GM18517 (cell line): ENCODE measurements around the gene NRXN3.

Source experiments
- ATAC-seq: cut with Tn5 transposase; IDR thresholded peaks from one replicate; pipeline ENCODE4 v1.9.1; 2021; ENCODE audit warnings: mild to moderate bottlenecking, moderate library complexity; ENCODE audit not compliant: unreplicated experiment

NRXN3 gene

DNA sequence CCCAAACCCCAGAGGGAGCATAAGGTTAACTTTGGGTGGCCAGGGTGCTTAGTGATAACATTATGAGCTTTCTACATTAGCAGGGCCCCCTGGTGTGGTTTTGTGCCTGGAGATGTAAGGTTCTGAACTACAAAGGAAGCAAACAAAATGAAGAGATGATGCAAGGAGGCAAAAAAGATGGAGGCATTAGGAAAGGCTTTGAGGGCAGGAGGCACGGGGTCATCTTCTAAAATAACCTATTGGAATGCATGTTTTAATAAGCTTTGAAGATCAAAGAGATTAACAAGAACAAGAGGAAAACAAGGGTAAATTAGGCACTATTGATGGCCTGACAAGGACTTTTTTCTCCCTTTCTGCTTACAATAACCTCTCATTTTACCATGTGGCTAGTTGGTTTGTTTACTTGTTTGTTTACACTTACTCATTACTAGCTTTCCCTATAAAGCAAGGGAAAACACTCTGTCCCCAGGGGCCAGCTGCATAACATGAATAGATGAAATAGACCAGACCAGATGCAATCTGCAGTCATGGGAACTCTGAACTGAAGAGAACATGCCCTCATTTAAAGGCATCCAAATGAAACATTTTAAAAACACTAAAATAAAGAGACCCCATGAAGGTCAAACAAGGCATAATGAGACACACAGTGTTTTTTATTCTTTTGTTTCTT is 1650.8 kb downstream of the NRXN3 start:
- ATAC-seq = no peak

DNA sequence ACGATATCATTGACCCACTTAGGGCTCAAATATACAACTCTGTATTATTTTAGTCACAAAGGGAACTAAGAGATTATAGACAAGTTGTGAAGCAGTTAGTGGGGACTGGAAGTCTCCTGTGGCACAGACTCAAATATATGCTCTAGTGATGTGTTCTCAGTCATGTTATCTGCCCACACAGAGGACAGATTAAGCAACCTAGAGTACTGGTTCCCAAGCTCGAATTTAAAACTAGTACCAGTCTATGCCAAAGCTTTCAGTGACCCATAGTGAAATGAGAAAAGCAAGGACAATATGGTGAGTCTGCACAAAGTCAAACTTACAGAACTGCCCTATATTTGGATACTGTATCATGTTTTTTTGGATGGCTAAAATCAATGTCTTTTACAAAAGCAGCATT is 1651.9 kb downstream of the NRXN3 start:
- no peak for ATAC-seq

DNA sequence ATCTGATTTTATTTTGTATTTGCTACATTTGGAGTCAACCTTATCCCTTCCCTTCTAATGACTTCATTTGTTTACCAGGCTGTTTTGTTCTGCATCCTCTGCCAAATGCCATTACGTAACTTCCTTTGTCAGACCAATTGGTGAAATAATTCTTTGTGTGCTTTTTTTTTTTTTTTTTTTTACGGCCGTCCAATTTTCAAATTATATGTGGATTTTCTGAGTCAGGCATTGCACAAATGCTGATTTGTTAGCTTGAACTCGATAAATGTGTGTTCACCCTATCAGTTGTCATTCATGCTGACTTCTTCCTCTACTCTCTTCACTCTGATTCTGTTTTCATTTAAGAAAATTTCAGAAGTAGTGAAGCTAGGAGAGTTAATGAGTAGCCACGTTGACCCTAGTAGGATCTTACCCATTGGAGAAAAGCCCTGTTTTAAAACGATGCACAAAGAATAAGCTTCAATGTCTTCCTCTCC is 1654.9 kb downstream of the NRXN3 start:
- no peak for ATAC-seq

DNA sequence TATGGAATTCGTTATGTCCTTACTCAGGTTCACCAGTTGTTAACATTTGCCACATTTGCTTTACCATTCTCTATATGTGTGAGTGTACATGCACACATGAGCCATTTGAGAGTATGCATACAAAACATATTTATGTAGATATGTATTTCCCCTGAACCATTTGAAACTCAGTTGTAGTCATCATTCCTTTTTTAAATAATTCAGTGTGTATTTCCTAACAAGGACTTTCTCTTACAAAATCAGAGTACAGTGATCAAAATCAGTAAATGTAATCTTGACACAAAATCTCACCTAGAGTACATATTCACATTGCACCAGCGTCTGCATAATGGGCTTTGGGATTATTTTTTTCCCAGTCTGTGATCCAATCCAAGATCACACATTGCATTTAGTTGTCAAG is 1656.2 kb downstream of the NRXN3 start:
- no peak for ATAC-seq

DNA sequence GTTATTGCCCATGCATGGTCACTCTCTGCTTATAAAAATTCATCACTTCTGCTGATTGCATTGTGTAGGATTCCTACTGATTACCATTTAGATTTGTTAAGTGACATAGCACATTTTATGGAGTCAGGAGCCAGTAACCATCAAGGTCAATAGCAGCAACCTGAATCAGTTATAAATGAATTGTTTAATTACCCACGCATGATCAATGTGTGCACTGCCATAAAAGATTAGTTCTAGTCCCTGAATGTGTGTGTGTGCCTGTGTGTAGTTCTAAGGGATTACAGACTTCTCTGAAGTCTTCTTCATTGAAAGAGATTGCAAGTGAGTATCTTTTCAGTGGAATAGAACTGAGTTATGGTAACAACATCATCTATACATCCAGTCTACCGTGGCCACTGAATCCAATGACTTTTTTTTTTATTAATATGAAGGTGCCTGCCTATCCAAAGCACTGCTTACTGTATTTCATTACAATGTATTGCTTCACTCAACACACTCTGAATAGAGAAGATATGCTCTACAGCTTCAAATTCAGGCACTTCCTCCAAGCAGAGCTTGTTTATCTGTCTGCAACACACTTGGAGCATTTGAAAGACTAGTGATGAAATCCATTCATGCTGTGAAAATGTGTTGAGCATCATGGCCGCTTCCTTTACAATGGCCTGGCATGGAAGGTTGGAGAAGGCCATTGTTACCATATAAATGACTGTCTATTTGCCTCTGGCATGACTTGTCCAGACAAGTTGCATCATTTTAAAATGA is 1659.4 kb downstream of the NRXN3 start:
- no peak for ATAC-seq

DNA sequence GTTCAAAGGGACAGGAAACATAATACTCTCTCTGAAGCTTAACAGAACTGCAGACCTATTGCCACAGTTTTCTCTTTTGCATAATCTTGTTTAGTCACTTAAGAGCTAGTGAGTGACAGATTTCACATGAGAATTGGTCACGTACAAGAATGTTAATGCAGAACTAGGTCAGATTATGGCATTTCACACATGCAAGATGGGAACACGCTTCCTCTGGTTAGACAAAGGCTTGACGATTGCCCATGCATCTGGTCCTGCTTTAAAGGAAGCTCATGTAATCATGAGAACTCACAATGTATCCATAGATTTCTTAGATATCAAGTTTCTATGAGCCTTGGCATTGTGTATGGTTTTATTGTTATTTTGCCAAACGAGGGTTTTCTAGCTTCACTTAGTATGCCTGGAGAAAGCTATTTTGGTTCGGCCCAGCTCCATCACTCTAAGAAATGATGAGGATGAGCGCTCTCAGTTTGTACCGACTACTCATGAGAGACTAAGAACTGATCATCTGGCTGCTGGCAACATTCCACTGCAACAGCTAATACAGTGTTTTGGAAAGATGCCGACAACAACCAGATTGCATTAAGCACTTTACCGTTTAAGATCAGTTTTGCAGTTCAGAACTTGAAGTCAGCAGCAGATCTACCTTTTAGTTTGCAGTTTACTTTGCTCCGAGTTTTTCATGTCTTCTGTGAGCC is 1661.2 kb downstream of the NRXN3 start:
- ATAC-seq = no peak

DNA sequence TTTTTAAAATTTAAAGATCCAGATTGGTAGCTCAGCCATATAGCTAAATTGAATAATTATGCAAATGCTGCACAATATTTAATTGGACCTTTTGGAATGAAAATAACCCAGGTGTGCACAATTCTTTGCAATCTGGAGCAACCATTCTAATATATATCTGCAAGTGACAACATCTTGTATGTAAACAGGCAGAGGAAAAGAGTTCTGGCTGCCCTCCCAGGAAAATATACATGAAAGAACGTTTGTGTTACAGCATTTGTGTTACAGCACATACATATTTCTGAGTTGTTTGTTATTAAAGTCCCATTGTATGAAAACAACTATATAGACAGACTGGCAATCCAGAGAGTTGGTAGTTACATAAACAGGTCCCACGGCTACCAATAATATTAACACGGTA is 1663.6 kb downstream of the NRXN3 start:
- ATAC-seq = no peak

DNA sequence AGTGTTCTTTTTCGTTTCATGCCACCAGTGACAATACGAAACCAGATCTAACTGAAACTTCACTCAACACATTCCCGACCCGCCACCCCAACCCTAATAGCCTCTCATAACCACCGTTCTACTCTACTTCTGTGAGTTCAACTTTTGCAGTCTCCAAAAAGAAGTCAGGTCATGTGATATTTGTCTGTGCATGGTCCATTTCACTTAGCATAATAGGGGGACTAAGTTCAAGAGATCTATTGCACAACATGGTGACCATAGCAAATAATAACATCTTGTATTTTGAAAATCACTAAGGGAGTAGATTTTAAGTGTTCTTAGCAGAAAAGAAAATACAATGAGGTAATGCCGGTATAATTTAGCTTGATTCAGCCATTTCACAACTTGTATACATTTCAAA is 1664.7 kb downstream of the NRXN3 start:
- ATAC-seq = no peak

DNA sequence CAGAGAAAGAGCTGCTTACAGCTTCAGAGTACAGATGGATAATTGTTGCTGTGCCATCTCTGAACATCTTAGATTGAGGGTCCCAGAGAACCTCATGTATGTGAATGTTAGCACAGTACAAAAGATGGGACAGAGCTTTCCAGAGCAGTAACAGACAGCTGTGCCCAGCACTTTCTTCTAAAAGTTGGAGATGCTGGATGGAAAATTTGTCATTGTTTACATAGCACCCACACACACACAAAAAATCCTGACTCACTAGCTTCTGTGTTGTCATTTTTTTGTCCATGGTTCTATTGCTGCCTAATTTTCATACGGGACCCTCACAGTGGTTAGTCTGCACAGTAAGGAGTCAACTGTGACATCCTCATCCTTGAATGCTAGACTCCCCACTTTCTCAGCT is 1666.4 kb downstream of the NRXN3 start:
- ATAC-seq = no peak

DNA sequence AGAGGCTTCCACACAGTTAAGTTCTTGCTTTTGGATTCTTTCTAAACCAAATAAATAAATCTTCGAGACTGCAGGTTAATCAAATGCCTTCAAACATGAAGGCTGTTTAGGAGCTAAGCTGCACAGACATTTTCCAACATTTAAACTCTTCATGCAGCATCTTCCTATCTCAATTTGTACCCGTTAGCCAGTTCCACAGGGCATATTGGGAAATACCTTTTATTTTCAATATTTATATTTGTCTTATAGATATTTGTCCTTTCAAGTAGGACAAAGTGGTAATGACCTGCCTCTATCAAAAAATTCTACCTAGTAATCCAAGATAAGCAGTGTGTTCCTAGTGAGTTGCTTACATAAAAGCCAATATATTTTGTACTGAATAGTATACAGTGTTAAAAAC is 1667.5 kb downstream of the NRXN3 start:
- no peak for ATAC-seq

DNA sequence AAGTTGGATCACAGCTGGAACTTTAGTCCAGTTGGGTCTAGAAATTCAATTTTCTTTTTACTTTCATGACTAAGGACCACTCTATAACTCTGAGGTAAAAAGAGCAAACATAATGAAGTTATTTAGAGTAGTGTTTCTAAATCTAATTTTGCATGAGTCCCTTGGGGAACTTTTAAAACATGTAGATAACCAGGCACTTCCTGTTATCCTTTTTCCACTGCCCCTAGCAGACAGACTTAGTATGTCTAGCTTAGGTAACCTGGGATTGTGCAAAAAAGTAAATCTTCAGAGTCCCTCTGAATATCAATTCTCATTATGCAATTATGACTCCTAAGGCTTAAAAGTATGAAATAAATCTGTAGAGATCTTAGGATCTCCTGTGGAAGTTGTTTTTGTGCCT is 1669.9 kb downstream of the NRXN3 start:
- ATAC-seq = no peak

DNA sequence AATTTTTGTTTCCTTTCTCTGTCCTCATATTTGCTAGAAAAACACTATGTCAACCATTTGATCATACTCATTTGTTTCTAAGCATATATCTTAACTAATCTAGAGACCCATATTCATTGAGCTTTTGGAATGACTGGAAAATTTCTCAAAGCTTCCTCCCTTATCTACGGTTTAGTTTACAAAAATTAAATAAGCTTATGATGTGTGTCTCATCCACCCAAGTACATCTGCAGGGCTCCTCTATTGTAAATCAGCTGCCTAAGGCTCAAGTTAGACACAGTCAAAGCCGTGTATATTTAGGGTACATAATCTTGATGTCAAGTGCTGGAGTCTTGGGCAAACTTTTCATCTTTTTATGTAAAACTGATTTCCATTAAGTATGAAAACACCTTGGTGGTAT is 1670.7 kb downstream of the NRXN3 start:
- ATAC-seq = no peak

DNA sequence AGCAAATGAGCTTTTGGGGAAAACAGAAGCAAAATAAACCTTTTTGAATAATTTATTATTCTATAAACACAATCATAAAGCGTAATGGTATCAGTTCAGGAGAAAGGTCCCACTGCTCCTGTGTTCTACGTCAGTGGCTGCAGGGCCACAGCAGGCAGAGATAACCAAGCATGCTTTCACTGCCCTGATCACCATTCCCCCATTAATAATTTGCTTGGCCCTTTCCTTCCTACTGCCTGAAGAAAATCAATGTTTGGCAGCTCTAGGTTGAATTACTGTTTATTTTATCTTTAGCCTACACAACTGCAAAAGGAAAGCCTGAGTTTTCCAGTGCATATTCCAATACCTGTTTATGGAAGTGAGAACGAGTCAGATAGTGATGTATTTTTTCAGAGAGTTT is 1671.3 kb downstream of the NRXN3 start:
- ATAC-seq = no peak

DNA sequence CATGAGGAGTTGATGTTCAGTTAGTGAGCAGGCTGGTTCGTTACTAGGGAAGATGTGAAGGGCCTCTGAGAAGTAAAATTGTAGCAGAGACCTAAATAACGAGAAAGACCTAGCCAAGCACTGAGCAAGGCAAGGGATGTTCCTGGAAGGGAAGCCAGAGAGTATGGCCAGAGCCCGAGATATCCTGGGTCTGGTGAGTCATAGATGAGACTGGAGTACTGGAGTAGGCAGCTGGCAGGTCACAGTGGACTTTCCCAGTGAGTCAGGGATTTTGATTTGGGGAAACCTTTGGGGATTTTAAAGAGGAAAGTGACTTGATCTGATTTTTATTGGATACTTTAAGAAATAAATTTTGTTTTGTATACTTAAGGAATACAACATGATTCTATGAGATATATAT is 1672.1 kb downstream of the NRXN3 start:
- no peak for ATAC-seq

DNA sequence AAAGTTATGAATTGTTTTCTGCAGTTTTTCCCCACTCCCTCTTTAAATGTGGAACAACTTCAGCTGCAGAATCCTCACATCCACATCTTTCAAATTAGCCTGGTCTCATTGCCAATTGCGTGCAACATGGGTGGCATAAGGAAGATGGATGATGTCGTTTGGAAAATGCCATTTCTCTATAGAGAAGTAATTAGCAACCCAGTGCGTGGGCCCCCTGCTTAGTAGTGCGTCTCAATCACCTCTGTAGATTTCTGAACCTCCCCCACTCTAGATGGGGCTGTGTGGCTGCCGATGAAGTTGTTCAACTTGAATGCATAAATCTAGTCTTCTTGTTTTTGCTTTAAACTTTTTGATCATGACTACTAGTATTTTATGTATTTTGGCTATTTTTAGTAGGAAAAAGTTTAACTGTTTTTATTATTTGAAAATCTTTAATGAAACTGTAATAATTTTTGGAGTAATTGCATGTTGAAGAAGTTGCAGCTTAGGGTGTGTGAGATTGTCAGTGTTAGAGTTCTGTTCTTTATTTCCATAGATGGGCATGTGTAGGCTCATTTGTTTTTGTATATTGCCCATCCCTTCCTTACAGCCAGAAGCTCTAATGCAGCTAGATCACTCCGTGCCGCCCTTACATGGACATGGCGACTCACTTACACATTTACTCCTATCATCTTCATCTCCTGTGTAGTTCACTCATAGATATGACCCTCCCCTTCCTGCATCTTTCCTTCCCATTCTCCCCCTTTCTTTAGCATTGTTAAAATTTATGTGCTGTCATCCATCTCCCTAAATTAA is 1683.0 kb downstream of the NRXN3 start:
- no peak for ATAC-seq

DNA sequence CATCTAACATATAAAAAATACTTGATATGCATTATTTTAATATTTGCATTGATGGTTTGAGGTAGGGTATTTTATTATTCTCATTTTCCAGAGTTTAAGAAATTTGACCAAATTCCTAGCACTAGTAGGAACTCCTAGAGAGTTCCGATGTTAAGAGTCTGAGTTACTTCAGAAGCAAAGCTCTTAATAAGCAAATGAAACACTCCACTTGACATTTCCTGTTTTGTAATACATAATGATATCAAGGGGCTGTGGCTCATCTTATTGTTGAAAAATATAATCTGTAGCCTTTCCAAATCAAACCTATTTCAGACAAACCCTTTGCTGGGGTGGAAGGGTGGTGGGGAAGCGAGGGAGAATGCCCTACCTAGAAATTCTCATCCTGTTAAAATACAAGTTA is 1685.6 kb downstream of the NRXN3 start:
- ATAC-seq = no peak

DNA sequence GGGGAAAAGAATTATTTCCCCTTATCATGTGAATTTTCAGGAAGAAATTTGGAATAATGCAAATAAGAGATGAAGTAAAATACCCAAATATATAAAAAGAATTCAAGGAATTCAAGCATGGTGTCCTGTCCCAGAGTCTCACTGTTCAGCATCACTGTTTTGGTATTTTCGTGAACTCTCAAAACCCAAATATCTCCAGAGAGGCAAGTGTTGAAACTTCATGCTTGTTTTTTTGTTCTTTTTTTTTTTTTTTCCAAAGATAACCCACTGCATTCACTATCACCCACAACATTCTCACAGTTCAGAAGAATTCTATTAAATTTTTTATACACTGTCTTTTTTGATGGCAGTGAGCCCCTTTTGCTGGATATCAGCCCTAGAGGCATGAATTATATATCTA is 1686.2 kb downstream of the NRXN3 start:
- ATAC-seq = no peak

DNA sequence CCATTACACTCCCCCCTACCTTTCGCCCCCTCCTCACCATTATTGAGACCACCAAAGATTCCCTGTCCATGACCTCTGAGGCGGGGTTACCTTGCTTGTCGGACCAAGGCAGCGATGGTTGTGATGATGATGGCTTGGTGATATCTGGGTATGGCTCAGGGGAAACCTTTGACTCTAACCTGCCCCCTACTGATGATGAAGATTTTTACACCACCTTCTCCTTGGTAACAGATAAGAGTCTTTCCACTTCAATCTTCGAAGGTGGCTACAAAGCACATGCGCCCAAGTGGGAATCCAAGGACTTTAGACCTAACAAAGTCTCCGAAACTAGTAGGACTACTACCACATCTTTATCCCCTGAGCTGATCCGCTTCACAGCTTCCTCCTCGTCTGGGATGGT is 1690.9 kb downstream of the NRXN3 start:
- ATAC-seq = no peak

DNA sequence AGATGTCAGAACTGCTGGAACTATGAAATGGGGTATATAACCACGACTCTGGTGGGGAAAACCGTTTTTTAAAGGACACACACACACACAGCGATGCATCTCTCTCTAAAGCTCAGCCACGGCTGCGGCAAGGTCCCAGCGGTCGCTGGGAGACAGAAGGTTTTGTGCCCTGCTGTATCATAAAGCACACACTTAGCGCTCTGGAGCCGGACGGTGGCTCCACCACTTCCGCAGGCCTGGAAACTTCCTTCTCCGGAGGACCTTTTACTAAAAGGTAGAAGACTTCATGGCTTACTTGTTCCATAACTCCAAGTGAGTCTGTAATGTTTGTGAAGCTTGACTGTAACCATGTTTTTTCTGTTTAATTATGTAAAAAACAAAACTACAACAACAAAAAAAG is 1691.9 kb downstream of the NRXN3 start:
- no peak for ATAC-seq

DNA sequence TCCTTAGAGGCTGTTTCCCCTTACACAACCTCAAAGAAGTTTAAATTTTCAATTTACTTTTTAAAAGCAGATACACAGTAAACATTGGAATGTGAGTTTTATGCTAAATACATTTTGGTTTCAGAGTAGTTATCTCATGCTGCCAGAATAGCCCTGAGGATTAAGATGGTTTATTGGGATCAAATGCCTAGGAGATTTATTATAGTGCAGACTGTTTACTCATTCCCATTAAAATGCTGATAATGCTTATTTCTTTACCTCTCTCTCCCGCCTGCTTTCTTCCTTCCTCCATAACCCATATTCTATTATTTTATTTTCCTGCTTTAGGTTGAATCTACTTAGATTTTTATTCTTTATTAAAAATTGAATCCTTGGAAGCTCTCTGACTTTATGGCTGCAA is 1701.0 kb downstream of the NRXN3 start:
- no peak for ATAC-seq

DNA sequence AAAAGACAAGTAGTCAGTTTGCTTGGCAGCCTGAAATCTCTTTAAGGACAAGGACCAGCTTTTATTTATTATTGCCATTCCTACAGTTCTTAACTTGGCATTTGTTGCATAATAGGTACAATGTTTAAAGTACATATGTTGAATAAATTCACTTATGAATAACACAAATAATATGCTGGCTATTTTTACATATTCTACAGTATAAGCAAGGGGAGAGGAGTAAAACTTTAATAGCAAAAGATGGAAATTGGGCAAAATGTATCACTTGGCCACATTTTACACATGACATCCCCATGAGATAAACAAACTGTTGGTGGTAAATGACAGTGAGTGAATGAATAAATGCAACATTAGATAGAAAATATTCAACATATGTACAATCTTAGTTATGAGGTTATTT is 1708.1 kb downstream of the NRXN3 start:
- no peak for ATAC-seq
